GM19099 (cell line): ENCODE data around the gene ADGRG3.
A peak's percentile ranks its signal among the peaks of the same experiment; 100 is the strongest.

Experiments
- POLR2A ChIP-seq: IDR thresholded peaks from 3 replicates; pipeline ENCODE4 v1.6.1; 2011; ENCODE audit warnings: low read depth; ENCODE audit not compliant: insufficient read length; ENCODE audit errors: extremely low read depth

Gene ADGRG3

DNA sequence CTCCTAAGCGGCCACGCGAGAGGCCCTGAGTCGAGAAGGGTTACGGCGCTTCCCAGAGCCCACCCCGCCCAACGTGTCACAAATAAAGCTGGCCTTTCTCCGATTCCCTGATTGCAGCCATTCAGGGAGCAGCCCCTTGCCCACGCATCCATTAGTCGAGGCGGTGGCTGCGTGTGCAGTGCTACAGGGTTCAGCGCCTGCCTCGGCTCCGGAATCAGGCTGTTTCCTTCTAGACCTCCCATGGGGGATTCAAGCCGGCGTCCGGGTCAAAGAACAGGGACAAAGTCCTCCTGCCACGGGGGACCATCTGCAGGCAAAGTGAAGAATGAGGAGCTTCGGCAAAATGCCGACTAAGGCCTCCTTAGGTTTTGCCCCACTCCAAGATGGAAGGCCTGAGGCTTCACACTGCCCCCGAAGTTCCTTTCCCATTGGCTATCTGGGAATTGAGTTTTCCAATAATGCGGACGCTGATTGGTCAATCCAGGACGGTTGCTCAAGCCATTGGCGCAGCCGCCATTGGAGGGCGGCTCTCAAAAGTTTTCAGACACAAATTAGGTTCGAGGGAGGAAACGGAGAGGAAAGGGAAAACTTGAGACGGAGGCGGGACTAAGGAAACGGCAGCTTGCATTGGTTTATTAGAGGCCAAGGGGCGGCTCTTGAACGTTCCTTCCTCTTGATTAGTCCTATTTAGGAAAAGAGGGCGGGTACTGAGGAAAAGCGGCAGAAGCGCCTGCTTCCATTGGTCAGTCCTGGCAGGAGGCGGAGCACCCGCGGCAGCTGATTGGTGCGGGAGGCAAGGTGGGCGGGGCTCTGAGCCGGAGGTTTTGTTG lies 67.0 kb downstream of the ADGRG3 start:
- TF ChIP-seq POLR2A, result peak; percentile 74

DNA sequence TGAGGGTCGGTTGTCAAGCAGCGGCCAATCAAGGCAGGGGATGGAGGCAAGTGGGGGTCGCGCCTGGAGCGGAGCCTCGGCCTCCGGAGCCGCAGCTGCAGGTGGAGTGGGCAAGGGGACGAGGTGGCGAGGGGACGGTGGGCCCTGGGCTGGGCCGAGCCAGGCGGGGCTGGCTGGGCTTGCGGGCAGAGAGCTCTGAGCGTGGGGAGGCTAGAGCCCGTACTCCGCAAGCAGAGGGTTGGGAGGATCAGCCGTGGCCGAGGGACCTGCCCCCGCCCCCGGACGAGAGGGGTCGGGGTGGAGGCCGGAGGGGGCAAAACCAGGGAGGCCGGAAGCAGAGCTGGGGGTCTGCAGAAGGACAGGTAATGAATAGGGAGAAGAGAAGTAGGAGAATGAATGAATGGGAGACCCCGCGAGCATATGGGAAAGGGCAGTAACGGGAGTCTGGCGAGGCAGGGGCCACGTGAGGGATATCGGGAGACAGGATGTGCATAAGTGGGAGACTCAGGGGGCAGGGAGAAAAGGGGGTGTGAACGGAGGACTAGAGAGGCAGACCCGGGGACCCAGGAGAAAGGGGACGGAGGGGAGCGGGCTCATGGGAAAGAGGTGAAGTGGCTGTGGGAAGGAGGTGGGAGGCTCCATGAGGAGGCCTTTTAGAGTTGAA lies 67.8 kb downstream of the ADGRG3 start, which contains the start of gene KATNB1:
Gene KATNB1, plus strand, starts transcription at position 16 of the 664 bp plus-strand sequence. CDS start 1,474 bp downstream, outside the sequence.
- peak; percentile 35 for TF ChIP-seq POLR2A

DNA sequence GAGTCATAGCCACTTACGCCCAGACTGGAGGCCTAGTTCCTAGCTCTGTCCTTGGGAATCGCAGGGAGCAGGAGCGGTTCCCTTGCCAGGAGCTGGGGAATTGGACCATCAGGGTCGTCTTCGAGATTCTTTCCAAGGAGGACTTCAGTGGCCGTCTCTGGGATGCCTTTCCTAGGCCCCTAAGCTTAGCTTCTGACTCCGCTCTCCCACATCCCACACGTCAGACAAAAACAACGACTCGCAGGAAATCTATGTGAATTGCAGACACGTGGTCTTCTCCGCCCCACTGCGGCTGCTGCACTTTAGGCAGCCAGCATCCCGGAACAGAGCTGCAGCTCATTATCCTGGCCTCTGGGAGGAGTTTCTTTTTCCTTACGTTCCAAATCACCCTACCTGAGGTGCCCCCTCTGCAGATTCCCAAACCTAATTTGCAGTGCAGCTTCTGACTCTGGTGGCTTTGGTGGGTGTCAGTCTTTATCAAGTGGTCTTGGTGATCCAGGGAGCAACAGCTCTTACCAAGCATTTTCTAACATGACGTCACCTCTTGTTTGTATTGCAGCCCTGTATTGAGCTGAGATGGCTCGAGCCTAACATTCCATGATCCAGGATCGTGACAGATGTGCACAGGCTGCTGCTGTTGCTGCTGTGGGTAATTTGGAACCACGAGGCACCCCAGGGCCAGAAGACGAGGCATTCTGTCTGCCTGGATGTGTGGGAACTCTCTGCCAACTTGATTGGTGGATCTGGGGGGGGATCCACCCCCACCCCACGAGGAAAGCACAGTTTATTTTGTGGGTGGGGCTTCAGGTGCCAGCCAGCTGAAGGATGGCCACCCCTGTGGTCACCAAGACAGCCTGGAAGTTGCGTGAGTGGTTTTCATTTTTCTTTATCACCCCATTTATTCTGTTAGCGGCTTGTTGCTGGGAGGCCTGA lies 68.6 kb downstream of the ADGRG3 start:
- no peak for TF ChIP-seq POLR2A

DNA sequence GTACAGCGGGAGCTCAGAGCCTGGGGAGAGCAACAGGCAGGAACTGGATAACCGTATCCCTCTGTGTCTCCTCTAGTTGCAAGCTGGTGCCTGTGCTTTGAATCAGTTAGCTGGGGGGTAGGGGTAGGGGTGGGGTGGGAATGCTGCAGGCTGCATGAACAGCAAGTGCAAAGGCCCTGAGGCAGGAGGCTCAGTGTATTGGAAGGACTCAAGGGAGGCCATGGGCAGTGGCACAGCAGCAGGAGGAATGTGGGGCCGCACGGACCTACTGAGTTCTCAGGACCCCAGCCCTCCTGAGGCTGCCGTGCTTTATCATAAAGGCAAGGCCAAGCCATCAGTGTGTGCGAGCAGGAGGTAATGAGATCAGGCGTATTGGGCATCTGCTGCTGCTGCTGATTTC lies 70.7 kb downstream of the ADGRG3 start:
- TF ChIP-seq POLR2A, result no peak
